ENCODE measurements around the gene TESMIN.

DNA sequence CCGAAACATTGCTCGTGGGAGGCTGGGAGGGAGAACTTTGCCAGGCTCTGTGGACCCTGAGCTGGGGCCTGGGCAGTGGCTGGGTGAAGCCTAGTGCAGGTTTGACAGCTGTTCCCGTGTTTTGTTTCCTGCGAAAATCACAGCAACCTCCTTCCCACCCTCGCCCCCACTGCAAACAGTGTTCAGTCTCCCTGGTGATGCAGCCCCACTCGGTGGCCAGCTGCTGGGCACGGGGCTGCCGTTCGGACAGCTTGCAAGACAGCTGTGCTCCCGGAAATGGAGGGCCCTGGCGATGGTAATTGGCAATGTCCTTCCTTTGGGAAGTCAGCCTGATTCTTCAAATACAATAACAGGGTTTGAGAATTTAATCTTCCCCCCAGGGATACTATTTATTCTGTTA lies 77.3 kb downstream of the TESMIN start:
- TF ChIP-seq EZH2 (IDR thresholded peaks at IDR 0.05; ENCODE audit: insufficient read depth, poor library complexity, severe bottlenecking) (no peak), EZH2phosphoT487 (IDR thresholded peaks at IDR 0.05; ENCODE audit: insufficient read depth, low read depth) (no peak)

Measured in GM23248 (cell line).